B cell (primary cell): ENCODE measurements around the gene NR2E1. TPM values are rescaled to one million over a fixed set of nuclear protein-coding genes. Genes with fewer than 3 reads are reported as not detected.

Source experiments
- ATAC-seq: fragments of 200-7000 bp; cut with Tn5 transposase; one replicate; pipeline ENCODE4 v1.10.0; 2021; ENCODE audit warnings: low read depth, mild to moderate bottlenecking, moderate number of reproducible peaks, moderate library complexity
- CTCF ChIA-PET: fragments of 350-600 bp; sonication (Branson Sonifier 250); formaldehyde crosslinking; loops from one replicate; lab custom pipeline; 2021; ENCODE audit warnings: antibody characterized with exemption, inconsistent platforms; lab: Charles Lee
- POLR2A ChIA-PET: fragments of 350-600 bp; sonication (Branson Sonifier 250); formaldehyde crosslinking; loops from one replicate; lab custom pipeline; 2021; ENCODE audit warnings: antibody characterized with exemption; lab: Charles Lee
- DNase-seq: peaks from one replicate; pipeline ENCODE4 v3.0.0; 2013
- H2AFZ ChIP-seq: 2 replicates; pipeline ENCODE4 v1.6.1; 2012; ENCODE audit warnings: mild to moderate bottlenecking, low read depth, low read length; ENCODE audit not compliant: insufficient read depth, poor library complexity, severe bottlenecking
- H3K27ac ChIP-seq, 2 donors: 1 replicate in 1 of 2; 2 replicates in 1 of 2; pipeline ENCODE4 v1.5.1; 2012 to 2013; ENCODE audit warnings: low read length in 2 of 2, mild to moderate bottlenecking in 2 of 2, moderate library complexity in 1 of 2
- H3K27me3 ChIP-seq, 4 experiments: fragments of 200-600 bp in 1 of 4; sonication (generic) in 1 of 4; replicated peaks in 1 of 4; 1 replicate in 2 of 4; 2 replicates in 2 of 4; pipeline versions ENCODE4 v1.6.1 to v1.7.0; 2013 to 2016; ENCODE audit warnings: low read length in 3 of 4, mild to moderate bottlenecking in 2 of 4, mixed read lengths in 1 of 4, moderate library complexity in 1 of 4; ENCODE audit not compliant: insufficient read depth in 4 of 4, control insufficient read depth in 3 of 4; ENCODE audit errors: control extremely low read depth in 1 of 4
- H3K36me3 ChIP-seq, 2 experiments: replicated peaks in 1 of 2; 1 replicate in 1 of 2; 2 replicates in 1 of 2; pipeline versions ENCODE4 v1.6.1 to v1.7.1; 2013; ENCODE audit warnings: low read length in 1 of 2; ENCODE audit not compliant: insufficient read depth in 2 of 2, control insufficient read depth in 1 of 2; ENCODE audit errors: control extremely low read depth in 1 of 2, extremely low read depth in 1 of 2
- H3K4me1 ChIP-seq, 2 donors: fragments of 200-600 bp in 1 of 2; sonication (generic) in 1 of 2; 1 replicate in 1 of 2; 2 replicates in 1 of 2; pipeline versions ENCODE4 v1.5.1 to v1.6.1; 2013 to 2017; ENCODE audit warnings: low read length in 2 of 2; ENCODE audit not compliant: control insufficient read depth in 2 of 2, insufficient read depth in 2 of 2
- H3K4me2 ChIP-seq: replicated peaks from 2 replicates; pipeline ENCODE3; 2012; ENCODE audit warnings: mild to moderate bottlenecking, low read depth, low read length; ENCODE audit not compliant: poor library complexity, severe bottlenecking
- H3K4me3 ChIP-seq, 5 experiments: fragments of 200-600 bp in 1 of 5; sonication (generic) in 1 of 5; 1 replicate in 3 of 5; 2 replicates in 2 of 5; pipeline versions ENCODE4 v1.5.1 to v1.7.0; 2011 to 2016; ENCODE audit warnings: low read length in 4 of 5, mild to moderate bottlenecking in 4 of 5, low read depth in 2 of 5, control low read depth in 1 of 5, moderate library complexity in 1 of 5; ENCODE audit not compliant: insufficient read depth in 1 of 5; ENCODE audit errors: control extremely low read depth in 1 of 5, extremely low read depth in 1 of 5
- H3K79me2 ChIP-seq: fragments of 200-600 bp; sonication (generic); one replicate; pipeline ENCODE4 v1.6.0; 2016; ENCODE audit warnings: low read length; ENCODE audit not compliant: control insufficient read depth, insufficient read depth
- H3K9ac ChIP-seq: fragments of 200-600 bp; sonication (generic); 2 replicates; pipeline ENCODE4 v1.6.1; 2017; ENCODE audit warnings: mild to moderate bottlenecking, low read length, moderate library complexity
- H3K9me3 ChIP-seq, 3 donors: one replicate each; pipeline versions ENCODE4 v1.6.1 to v1.7.1; 2013; ENCODE audit warnings: low read length in 2 of 3; ENCODE audit not compliant: control insufficient read depth in 2 of 3, insufficient read depth in 1 of 3; ENCODE audit errors: control extremely low read depth in 1 of 3
- H4K20me1 ChIP-seq: 2 replicates; pipeline ENCODE4 v1.6.0; 2012; ENCODE audit warnings: mild to moderate bottlenecking, low read length; ENCODE audit not compliant: insufficient read depth, control insufficient read depth, poor library complexity, severe bottlenecking
- H3K27ac Mint-ChIP-seq: one replicate; pipeline ENCODE4 v1.8.0; 2021; ENCODE audit warnings: mixed read lengths
- H3K27me3 Mint-ChIP-seq: one replicate; pipeline ENCODE4 v1.8.0; 2021; ENCODE audit warnings: mixed read lengths
- H3K4me1 Mint-ChIP-seq: one replicate; pipeline ENCODE4 v1.8.0; 2021; ENCODE audit warnings: mixed read lengths
- H3K4me3 Mint-ChIP-seq: one replicate; pipeline ENCODE4 v1.8.0; 2021; ENCODE audit warnings: mixed read lengths
- H3K9me3 Mint-ChIP-seq: one replicate; pipeline ENCODE4 v1.8.0; 2022; ENCODE audit warnings: mixed read lengths; ENCODE audit not compliant: insufficient read depth
- CTCF ChIP-seq: fragments of 200-600 bp; IDR thresholded peaks from one replicate; pipeline ENCODE4 v1.8.0; 2022; ENCODE audit warnings: antibody characterized with exemption, mild to moderate bottlenecking
- EZH2 ChIP-seq: IDR thresholded peaks from 2 replicates; pipeline ENCODE4 v1.6.1; 2012; ENCODE audit warnings: borderline replicate concordance, low read depth, mild to moderate bottlenecking, moderate library complexity, low read length; ENCODE audit not compliant: insufficient read depth, poor library complexity, severe bottlenecking
- WGBS: methylation state at CpG from one replicate; pipeline ENCODE4 v1.1.5; 2013; ENCODE audit warnings: missing lambda C conversion rate; ENCODE audit not compliant: insufficient coverage; 5-methylcytosine and 5-hydroxymethylcytosine counted together
- intact Hi-C: fragments of 100-400 bp; cut with micrococcal nuclease; formaldehyde crosslinking; loops from one replicate; pipeline ENCODE4 v1.10.0; 2022
- polyA plus RNA-seq: library from polyadenylated mRNA; depleted of rRNA; stranded (reverse); fragments of >200 nt; gene quantifications from 2 replicates; pipeline ENCODE4 v1.2.3, GENCODE V29; 2012
- total RNA-seq, 2 donors: library from RNA; stranded (reverse); fragments of 120-200 nt in 1 of 2; gene quantifications; 1 replicate in 1 of 2; 2 replicates in 1 of 2; pipeline versions ENCODE4 v1.2.3 to v1.2.4, GENCODE V29; 2013 to 2022

NR2E1 gene
- total and polyA plus RNA-seq, 2 donors (not counting 1 experiment from before 2014, with no cell fraction given) = not detected

GRCh38 chr6:108166664-108167448 lies 1.0 kb downstream of the NR2E1 start:
- H3K9me3 ChIP-seq = peaks cover 0 to 85% (median 30%) of the 10 kb centered on the region in 3 donors
- H3K27ac Mint-ChIP-seq = peak overlapping the region; percentile 71
- TF ChIP-seq EZH2 = peak; percentile 37
- TF ChIP-seq CTCF = no peak

More at GRCh38 chr6:108166664-108167448, 1.0 kb downstream of the NR2E1 start:
- Histone ChIP-seq H3K4me1 (peaks cover 76 to 84% of the 10 kb centered on the region in 2 donors), H3K27ac (no peak overlapping the region), H3K4me3 (peak overlapping the region in 2 of 5 experiments; percentile 44 to 59), H3K4me2 (peak overlapping the region; percentile 85), H3K36me3 (no peaks in the 10 kb centered on the region), H3K79me2 (no peaks in the 10 kb centered on the region), H3K27me3 (peaks cover 0 to 100% (median 87%) of the 10 kb centered on the region in 4 experiments), H3K9ac (peak overlapping the region; percentile 58), H4K20me1 (peaks cover 13% of the 10 kb centered on the region), H2AFZ (no peak overlapping the region)
- Mint-ChIP-seq H3K4me3 (peak overlapping the region; percentile 79), H3K27me3 (peaks cover 74% of the 10 kb centered on the region), H3K4me1 (peaks cover 57% of the 10 kb centered on the region), H3K9me3 (no peaks in the 10 kb centered on the region)
- intact Hi-C loops = loop anchor here (10.0 kb wide), 1 partner anchor 1052 kb away; the partner anchor contains the start of gene BEND3
- ATAC-seq = no peak
- CTCF ChIA-PET = interaction anchor here (2.7 kb wide), 1 partner anchor 52 kb away, joined by 9 read pairs; no protein-coding TSS in a partner anchor
- POLR2A ChIA-PET = no interaction called here
- DNase-seq = peak; percentile 47
- WGBS = 7% methylated on average over 58 of the region's 58 CpGs
